HG03108 (cell line): ENCODE results near the gene RAB43.
"Not testable (repeated sequence)": the region's sequence is repeated elsewhere in the genome, so short reads cannot be mapped to it uniquely, and the experiment has no call there.

ENCODE experiments used
- ATAC-seq: cut with Tn5 transposase; IDR thresholded peaks from one replicate; pipeline ENCODE4 v1.9.1; 2021; ENCODE audit warnings: moderate library complexity; ENCODE audit not compliant: unreplicated experiment

Gene RAB43

GRCh38 chr3:129100274-129100673, 21.3 kb downstream of the RAB43 start:
- ATAC-seq, result no peak

DNA sequence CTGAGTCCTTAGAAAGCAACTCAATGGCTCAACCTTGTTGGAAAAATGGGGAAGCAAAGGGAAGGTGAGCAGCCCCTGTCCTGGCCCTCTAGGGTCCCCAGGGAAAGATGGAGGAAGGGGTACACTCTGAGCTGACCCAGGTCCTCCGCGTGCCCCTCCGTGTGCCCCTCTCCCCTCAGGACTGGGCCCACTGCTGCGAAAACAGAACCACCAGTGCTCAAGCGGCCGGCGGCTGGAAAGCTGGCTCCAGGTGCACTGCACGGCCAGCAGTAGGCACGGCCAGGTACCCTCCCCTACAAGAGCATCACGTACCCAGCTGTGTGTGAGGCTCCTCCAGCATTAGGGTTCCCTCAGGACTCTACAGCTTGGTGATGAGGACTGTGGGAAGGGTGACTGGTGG, 26.3 kb downstream of the RAB43 start:
- no peak for ATAC-seq

- not testable (repeated sequence) for ATAC-seq
These were observed 33.3 kb downstream of the RAB43 start for GRCh38 chr3:129088312-129088711.

DNA sequence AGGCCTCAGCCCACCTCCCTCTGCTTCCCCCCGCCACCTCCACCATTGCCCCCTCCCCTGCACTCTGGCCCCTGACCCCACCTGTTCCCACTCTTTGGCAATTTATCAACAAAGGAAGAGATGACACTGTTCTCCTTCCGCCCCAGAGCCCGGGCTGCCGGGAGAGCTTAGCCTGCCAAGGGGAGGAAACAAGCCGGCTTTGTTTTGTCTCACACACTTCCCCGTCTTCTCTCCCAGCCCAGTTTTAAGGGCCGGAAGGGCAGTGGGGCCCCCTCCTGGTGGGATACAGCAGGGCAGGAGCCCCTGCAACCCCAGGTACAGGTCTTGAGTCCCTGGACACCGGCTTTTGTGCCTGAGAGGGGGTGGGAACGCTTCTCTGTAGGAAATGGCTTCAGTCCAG, 33.7 kb downstream of the RAB43 start:
- not testable (repeated sequence) for ATAC-seq

DNA sequence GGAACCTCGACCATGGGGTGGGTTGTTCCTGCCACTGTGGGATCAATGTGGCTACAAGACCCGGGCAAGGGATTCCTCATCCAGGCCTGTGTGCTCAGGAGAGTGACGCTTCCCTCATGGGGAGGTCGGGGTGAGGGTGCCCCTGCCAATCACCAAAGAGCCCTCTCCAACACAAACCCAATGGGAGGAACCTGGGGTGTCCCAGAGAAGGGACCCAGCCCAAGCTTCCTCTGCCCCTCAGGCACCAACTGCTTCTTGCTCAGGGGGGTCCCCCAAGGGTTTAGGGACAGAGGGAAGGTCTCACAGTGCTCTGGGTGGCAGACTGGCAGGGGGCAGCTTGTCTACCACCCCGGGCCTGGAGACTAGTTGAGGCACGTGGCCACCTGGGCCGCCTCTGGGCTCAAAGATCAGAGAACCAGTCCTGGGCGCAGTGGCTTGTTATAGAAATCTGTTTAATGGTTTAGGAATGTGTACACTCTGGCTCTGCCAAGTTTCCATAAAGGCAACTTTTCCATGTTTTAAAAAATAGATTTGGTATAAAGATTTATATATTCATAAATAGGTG, 34.4 kb downstream of the RAB43 start:
- ATAC-seq, result no peak

DNA sequence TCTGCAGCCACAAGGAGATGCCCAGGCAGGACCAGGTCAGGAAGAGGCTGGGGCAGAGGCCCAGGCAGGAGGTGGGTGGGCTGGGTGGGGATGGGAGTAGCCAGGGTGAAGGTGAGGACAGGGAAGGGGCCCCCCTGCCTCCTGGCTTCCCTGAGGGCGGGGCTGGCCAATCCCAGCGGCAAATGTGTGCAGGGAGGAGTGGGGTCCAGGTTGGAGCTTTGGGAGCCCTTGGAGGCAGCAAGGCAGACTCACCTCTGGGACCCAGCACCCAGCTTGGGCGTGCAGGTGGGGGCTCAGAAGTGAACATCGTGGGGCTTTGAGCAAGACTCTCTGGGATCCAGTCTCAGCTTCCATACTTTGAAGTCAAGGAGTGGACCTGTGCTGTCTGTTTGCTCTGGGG, 35.8 kb downstream of the RAB43 start:
- no peak for ATAC-seq

- no peak for ATAC-seq
These were observed 36.4 kb downstream of the RAB43 start for GRCh38 chr3:129085165-129085715.

DNA sequence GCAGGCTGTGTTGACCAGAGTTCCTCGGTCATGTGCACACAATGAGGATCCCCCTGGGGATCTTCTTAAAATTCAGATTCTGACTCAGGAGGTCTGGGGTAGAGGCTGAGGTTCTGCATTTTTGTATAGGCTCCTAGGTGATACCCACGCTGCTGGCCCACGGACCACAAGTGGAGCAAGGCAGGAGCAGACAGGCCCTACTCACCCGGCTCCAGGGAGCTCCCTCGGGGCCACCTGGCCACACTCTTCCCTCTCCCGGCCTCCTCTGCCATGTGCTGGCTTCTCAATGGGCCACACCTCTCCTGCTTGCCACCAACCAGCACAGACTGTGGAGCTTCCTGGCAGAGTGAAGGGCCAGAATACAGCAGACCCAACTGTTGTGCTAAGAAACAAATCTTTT, 37.1 kb downstream of the RAB43 start:
- ATAC-seq, result no peak

GRCh38 chr3:129082026-129082425, 39.6 kb downstream of the RAB43 start:
- ATAC-seq, result no peak

DNA sequence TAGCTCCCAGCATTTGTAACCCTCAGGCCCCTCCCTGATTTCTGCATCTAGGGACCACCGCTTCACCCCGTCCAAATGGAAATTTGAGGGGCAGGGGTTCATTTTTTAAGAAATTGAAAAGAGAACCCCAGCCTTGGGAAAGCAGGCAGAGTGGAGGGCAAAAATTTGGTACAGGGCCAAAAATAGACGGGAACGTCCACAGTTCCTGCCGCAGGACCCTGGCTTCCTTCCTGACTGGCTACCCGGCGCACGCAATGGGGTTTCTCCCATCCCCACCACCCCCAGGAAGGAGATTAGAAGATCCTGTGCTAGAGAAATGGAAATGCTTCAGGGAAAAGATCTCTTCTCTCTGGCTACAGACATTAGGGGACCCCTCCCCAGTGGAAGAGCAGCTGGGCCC, 40.1 kb downstream of the RAB43 start:
- ATAC-seq, result no peak

- no peak for ATAC-seq
These were observed 43.1 kb downstream of the RAB43 start for GRCh38 chr3:129078510-129078909.

DNA sequence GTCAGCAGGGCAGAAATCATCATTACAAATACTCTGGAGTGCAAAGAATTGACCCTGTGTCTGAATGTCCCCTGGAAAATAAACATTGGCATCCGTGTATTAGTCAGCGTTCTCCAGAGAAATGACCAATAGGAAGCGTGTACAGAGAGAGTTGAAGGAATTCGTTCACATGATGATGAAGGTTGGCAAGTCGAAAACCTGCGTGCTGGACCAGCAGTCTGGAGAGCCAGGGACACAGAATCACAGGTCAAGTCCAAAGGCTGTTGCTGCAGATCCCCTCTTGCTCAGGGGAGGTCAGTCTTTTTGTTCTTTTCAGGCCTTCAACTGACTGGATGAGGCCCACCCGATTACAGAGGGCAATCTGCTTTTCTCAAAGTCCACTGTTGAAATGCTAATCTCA, 44.4 kb downstream of the RAB43 start:
- ATAC-seq, result no peak

GRCh38 chr3:129070086-129070885, 51.3 kb downstream of the RAB43 start:
- ATAC-seq, result no peak

- ATAC-seq, result not testable (repeated sequence)
These were observed 52.1 kb downstream of the RAB43 start for GRCh38 chr3:129069313-129070085.

- no peak for ATAC-seq
These were observed 53.2 kb downstream of the RAB43 start for GRCh38 chr3:129068291-129068886.

DNA sequence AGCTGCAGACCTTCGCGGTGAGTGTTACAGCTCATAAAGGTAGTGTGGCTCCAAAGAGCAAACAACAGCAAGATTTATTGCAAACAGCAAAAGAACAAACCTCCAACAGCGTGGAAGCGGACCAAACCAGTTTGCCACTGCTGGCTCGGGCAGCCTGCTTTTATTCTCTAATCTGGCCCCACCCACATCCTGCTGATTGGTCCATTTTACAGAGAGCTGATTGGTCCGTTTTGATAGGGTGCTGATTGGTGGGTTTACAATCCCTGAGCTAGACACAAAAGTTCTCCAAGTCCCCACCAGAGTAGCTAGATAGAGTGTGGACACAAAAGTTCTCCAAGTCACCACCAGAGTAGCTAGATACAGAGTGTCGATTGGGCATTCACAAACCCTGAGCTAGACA, 53.9 kb downstream of the RAB43 start:
- not testable (repeated sequence) for ATAC-seq

DNA sequence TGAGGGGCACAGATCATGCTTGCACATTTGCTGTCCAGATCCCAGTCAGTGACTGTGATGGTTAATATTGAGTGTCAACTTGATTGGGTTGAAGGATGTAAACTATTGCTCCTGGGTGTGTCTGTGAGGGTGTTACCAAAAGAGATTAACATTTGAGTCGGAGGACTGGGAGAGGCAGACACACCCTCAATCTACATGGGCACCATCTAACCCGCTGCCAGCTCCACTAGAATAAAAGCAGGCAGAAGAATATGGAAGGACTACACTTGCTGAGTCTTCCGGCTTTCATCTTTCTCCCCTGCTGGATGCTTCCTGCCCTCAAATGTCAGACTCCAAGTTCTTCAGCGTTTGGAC, 55.9 kb downstream of the RAB43 start:
- ATAC-seq, result no peak

- ATAC-seq, result no peak
These were observed 56.4 kb downstream of the RAB43 start for GRCh38 chr3:129065016-129065719.

DNA sequence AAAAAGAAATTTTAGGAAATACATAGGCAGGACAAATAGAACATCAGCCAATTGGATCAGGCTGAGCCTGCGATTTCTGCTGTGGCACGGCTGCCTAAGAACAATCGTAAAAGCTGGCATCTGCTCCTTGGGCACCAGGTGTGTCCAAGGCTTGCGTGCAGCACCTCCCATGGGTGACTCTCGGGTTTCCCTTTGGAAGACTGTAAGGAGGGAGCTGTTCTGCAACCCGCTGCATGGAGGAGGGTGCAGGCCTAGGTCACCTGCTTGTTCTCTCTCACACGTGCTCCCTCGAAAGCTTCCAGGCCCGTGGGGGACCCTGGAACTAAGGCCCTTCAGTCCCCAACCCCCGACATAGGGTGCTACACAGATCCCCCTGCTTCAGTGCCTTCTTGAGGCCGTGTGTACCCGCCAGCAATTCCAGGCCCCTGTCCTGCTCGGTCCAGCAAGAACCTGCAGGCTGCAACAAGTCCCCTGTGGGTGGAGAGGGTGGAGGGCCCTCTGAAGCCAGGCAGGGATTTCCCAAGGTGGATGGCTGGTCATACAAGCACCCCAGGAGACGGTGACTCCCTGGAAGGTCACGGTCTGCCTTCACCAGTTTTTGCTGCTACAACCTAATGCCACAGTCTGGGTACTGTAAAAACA, 57.6 kb downstream of the RAB43 start:
- no peak for ATAC-seq

DNA sequence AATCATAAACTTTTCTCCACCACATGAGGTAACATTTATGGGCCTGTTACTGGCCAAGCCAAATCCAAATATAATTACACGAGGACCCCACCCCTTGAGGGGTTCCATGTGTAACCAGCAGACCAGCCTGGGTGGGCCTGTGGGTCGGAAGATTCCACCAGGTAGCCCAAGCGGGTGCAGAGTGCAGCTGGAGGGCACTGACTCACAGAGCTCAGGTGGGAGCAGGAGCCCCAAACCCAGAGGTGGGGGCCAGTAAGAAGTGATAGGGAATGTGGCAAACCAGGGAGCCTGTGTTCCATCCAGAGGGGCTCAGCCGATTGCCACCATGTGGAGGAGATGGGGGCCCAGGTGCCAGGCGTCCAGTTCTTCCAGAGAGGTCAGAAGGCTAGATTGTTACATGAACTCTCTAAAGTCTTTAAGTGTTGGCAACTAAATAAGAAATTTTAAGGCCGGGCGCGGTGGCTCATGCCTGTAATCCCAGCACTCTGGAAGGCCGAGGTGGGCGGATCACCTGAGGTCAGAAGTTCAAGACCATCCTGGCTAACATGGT, 58.4 kb downstream of the RAB43 start:
- ATAC-seq, result no peak
